Suprapubic skin (tissue), 3 donors: ENCODE measurements around the gene TXNL1.

Experiments
- EP300 ChIP-seq: sonication (generic); formaldehyde crosslinking; IDR thresholded peaks from one replicate; pipeline ENCODE4 v1.6.1; 2017; ENCODE audit warnings: antibody characterized with exemption
- TF ChIP-seq, protein P1 (sequence below), 2 donors: fragments of 200-600 bp in 1 of 2; fragments of 450-650 bp in 1 of 2; sonication (generic) in 1 of 2; IDR thresholded peaks; one replicate each; pipeline ENCODE4 v1.5.1; 2016 to 2019; ENCODE audit warnings: antibody characterized with exemption in 2 of 2, mild to moderate bottlenecking in 1 of 2, moderate library complexity in 1 of 2

DNA sequence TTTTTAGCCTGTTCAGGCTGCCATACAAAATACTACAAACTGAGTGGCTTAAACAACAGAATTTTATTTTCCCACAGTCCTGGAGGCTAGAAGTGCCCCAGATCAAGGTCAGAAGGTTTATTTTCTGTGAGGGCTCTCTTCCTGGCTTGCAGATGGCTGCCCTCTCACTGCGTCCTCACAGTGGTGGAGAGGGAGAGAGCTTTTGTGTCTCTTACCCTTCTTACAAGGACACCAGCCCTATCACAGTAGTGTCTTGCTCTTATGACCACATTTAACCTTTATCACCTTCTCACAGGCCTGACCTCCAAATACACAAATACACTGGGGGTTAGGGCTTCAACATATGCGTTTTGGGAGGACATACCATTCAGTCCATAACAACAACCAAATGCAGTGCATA, 24.5 kb upstream of the TXNL1 start:
- TF ChIP-seq EP300, result no peak
- TF ChIP-seq, protein P1, sequence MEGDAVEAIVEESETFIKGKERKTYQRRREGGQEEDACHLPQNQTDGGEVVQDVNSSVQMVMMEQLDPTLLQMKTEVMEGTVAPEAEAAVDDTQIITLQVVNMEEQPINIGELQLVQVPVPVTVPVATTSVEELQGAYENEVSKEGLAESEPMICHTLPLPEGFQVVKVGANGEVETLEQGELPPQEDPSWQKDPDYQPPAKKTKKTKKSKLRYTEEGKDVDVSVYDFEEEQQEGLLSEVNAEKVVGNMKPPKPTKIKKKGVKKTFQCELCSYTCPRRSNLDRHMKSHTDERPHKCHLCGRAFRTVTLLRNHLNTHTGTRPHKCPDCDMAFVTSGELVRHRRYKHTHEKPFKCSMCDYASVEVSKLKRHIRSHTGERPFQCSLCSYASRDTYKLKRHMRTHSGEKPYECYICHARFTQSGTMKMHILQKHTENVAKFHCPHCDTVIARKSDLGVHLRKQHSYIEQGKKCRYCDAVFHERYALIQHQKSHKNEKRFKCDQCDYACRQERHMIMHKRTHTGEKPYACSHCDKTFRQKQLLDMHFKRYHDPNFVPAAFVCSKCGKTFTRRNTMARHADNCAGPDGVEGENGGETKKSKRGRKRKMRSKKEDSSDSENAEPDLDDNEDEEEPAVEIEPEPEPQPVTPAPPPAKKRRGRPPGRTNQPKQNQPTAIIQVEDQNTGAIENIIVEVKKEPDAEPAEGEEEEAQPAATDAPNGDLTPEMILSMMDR (IDR thresholded peaks at IDR 0.05), result no peak
